NCI-H82 treated with DMSO at 0.1 percent for 48 hours (cell line): Measurements from ENCODE around the gene HTRA2.

Source experiments
- DNase-seq: peaks from one replicate; lab custom pipeline; 2025; ENCODE audit not compliant: unreplicated experiment; lab: John Stamatoyannopoulos, UW

The HTRA2 gene

DNA sequence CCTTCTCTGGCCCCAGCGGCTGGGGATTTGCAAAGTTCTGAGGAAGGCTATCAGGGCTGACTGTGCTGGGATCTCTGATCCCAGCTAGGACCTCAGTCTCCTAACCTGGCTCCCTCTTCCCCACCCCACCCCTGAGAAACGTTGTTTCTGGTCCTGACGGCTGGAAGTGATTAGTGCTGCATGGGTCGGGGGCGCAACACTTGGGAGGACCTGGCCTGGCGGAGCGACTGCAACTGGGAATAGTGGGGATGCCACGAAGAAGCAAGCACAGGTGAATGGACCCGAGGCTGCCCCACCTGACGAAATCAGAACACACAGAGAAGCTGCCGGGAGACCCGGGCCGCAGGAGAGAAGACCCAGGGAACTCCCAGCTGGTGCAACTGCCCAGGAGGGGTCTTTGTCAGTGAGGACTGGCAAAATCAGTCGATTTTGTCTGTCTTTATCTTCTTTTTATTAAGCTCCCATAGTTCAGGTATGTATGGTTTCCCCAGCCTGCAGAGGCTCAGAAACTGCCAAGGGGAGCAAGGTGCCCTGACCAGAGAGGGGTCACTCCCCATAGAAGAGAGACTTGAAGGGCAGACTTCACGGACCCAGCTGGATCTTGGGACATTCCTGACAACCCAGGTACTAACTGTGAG, 29.7 kb upstream of the HTRA2 start:
- no peak for DNase-seq

GRCh38 chr2:74500578-74500946, 29.2 kb upstream of the HTRA2 start:
- no peak for DNase-seq

DNA sequence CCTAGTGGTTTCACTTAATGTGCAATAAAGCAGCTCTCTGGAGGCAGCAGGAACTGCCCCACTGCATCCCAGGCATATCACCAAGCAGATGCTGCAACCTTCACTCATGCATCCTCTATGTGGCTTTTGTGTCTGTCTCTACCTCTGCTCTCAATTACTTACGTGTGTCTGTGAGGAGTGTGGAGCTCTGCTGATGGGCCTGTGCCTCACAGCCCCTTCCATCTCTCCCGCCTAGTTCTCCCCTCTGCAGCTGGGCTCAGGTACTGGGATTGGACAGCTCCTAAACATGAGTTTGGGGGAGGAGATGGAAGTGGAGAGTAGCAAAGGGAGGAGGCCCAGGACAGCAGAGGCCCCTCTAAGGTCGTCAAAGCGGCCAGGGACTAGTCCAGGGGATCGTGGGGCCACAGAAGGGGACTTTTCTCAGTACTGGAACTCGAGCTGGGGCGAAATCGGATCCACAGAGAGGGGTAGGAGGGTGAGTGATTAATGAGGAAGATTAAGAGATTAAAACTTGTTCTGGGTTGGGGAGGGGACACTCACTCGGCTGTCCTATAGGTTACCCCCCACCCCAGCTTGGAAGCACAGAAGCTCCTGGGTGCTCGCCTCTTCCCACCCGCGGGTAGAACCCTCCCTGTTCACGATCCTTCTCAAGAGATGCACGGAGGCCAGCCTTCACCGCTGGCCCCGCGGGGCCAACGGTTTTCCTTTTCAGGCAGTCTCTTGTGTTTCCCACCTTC, 28.2 kb upstream of the HTRA2 start:
- peak; percentile 92 for DNase-seq

DNA sequence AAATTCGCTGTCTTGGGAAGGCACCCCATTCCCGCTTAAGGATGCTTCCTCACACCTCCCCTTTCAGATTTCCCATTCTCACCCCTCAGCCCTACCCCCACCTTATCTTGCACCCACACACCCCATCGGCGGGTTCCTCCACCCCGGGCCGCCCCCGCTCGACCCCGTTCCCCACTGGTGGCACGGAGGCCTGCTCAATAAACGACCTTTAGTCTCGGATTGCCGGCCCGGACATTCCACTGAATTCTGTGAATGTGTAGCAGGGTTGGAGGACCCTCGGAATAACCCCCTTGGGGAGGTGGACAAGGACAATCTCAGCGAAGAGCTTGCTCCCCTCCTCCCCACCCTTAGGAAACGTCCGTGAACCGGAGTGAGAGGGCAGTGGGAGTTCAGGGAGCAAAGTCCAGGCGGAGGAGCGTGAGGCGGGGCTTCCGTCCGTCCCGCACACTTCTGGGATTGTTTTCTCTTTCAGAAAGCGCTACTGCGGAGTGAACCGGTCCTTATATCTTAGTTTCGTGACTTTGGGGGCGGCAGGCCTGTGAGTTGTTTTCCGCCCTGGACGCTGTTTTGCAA, 27.5 kb upstream of the HTRA2 start:
- DNase-seq, result no peak

DNA sequence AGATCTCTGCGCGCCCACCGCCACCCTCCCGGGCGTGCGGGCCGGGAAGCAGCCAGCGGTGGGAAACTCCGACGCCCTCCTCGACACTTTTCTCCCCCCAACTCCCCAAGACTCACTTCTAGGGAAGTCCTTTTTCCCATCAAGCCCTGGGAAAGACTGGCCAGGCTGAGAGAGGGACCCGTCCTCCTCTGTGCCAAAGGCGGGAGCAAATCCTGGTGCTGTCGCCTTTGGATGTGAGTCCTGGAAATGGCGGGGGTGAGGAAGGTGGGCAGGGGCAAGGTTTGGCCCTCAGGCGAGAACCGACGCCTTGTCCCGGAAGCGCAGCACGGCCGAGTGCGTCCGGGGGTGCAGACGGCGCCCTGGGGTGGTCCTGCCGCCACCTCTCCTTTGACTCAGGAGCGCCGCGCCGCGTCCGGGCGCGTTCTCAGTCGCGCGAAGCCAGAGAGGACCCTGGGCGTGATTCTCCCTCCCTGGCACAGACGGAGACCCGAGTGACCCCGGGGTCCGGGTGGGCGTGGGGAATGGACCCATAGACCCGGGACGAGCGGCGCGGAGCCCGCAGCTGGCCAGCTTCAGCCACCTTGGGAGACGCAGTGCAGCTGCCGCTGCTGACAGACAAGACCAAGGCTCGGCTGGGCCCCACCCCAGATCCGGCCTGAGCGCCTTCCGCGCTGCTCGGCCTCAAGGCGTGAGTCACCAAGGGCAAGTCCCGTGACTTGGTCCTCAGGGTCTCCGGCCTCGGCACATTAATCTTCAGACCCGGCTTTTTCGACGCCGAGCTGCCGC, 26.8 kb upstream of the HTRA2 start:
- DNase-seq, result no peak

DNA sequence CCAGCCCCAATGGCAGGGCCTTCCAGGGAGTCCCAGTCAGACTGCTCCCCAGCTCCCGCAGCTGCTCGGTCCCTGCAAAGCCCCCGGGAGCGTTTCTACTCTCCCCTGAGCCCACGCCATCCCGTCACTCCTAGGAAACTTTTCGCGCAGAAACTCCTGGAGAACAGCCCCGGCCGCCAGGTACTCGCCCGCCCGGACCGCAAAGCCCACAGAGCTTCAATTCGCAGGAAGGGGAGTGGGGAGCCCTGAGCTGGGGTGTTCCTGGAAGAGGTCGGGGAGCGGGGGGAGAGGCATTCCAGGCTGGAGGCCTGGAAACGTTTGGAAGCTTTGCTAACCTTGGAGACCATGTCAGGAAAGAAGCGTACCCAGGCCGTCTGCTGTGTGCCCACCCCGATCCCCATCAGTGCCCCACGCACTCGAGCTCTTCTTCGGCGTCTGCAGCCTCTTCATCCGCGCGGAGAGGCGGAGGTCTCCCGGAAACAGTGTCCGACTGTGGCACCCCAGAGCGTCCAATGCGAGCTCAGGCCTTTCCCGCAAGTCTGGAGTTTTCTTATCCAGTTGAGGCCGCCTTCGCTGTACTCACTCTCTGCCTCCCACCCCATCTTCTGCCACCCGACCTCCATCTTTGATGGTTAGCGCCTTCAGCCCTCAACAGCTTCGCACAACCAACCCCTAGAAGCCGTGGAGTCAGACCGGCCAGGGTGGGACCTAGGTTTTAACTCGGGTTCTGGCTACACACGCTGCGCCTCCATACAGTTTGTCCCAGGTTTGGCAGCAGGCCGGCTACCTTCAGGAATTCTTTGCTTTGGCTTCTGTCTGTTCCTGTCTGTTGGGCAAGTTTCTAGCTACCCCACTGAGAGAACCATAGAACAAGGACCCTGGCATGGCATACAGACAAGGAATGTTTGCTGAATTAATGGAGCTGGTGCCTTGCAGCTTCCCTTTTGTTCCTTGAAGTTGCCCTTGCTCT, 25.9 kb upstream of the HTRA2 start:
- no peak for DNase-seq

- DNase-seq, result no peak
These were observed 25.1 kb upstream of the HTRA2 start for GRCh38 chr2:74504591-74504990.

DNA sequence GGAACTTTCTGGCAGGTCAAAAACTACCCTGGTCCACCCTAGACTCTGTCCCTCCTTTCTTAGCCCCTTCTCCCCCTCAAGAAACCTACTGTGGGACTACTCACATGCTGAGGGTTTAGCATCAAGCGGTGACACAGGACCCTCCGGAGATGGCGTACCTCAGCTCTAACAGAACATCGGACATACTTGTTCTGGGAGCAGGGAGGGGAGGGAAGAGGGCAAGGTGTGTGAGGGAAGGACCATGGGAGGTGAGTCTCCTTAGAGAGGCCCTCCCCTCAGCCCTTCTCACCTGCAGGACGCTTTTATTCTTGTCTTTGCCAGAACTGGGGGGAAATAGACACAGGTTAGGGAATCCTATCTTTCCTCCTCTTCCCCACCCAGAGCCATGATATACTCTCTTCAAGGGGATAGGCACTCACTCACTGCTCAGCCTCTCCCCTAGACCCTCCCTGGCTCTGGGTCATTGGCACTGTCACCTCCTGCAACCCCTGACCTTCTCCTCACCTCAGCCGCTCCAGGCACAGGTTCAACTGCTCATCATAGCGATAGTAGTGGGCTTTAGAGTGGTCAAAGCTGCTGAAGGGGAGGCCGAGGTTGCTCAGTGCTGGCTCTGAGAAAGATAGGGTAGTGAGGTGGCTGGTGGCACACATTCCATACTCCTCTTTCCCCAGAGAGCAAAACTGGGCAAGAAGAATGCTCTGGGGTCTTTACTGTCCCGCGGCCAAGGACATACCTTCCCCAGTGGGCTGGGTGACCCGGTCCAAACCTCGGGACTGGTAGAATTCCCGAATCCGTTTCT, 24.1 kb upstream of the HTRA2 start:
- no peak for DNase-seq

DNA sequence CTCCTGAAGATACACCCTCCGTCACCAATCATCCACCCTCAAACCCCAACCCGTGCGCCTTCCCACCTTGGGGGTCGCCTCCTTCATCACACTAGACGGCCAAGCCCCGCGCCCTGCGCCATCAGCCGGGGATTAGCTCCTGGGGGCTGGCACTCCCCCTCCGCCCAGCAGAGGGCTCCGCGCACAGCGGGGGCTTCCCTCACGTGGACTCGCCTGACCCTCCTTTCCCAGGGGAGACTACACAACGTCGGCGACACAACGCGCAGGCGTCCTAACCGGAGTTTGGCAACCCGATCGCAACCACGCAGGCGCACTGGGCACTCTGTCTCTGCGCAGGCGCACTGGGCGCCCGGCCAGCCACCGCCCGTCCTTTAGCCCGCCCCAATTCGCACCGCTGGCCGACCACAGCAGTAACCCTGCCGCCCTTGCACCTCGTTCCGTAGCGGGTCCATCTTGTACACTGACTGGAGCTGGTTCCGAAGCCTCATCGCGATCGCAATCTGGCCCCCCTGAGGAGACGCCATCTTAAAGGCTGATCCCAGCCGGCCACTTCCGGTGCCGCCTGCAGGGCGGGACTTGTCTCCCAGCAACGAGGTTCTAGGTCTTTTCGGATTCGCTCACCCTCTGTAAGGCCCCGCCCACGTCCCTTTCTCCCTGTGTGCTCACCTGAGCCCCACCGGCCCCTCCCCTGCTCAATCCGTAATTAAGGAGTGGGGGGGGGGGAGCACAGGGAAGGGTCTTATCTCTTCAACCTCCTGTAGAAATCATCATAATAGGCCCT, 22.4 kb upstream of the HTRA2 start, which contains the start of gene PCGF1:
Gene PCGF1, minus strand, starts transcription at position 551 of the 781 bp plus-strand sequence. Its CDS starts 27 bp downstream, at position 524.
- peak; percentile 99 for DNase-seq

DNA sequence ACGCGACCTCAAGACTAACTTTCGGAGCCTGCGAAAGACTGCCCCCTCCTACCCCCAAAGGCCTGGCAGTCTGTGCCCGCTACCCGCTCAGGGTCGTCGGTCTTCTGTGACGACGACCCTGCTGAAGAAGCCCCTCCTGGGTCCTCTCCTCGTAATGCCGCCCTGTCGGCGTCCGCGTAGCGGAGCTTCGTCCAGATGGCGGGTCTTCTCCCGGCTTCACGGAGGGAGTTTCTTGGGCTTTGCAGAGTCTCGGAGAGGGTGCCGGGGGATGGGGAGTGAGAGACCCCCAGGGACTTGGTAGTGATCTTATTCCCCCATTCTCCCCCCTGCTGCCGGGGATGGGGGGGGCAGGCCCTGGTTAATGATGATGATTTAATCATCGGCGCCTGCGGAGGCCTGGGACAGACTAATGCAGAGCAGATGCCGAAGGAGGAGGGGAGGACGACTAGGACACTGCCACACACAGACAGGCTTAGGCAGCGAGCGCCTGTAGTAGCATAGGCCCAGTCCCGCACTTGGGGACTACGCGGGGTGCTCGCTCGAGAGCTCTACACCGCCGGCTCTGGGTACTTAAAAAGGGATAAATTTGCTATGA, 21.7 kb upstream of the HTRA2 start:
- peak; percentile 94 for DNase-seq

DNA sequence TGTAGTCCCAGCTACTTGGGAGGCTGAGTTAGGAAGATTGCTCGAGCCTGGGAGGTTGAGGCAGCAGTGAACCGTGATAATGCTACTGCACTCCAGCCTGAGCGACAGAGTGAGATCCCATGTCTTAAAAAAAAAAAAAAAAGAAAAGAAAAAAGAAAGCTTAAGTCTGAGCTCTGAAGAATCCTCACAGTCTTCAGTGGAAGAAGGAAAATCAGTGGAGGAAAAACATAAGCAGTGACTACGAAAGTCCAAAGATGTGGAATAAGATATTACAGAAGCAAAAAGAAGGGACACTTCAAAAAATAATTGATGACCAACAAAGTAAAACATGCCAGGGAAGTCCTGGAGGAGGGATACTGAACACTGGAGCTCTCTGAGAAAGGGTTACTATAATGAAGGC, 19.5 kb upstream of the HTRA2 start:
- DNase-seq, result no peak

DNA sequence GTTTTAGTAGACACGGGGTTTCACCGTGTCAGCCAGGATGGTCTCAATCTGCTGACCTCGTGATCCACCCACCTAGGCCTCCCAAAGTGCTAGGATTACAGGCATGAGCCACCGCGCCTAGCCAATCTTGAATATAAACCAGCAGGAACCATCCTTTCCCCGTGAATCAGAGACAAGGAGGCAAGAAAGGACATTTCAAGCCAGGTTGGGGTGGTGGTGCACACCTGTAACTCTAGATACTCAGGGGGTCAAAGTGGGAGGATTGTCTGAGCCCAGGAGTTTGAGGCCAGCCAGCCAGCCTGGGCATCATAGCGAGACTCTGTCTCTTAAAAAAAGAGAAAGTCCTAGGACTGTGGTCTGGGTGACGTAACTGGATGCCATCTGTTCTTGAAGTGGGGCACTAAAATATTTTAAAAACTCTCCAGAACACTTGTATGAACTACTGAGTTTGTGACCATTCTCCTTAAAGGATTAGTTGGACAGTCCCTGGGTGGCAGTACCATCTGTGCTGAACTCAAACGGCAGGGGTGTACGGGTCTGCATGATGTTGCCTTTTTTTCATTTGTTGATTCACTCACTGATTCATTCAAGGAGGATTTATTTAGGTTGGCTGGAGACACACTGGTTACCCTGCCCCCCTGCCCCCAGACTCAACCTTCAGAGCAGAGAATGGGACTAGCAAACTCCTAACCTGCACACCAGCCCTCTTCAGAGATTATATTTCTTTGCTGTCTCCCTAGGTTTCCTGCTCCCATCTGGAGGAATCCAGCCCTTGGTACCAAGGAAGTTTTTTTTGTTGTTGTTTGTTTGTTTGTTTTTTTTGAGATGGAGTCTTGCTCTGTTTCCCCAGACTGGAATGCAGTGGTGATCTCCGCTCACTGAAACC, 18.4 kb upstream of the HTRA2 start:
- DNase-seq, result peak; percentile 76

DNA sequence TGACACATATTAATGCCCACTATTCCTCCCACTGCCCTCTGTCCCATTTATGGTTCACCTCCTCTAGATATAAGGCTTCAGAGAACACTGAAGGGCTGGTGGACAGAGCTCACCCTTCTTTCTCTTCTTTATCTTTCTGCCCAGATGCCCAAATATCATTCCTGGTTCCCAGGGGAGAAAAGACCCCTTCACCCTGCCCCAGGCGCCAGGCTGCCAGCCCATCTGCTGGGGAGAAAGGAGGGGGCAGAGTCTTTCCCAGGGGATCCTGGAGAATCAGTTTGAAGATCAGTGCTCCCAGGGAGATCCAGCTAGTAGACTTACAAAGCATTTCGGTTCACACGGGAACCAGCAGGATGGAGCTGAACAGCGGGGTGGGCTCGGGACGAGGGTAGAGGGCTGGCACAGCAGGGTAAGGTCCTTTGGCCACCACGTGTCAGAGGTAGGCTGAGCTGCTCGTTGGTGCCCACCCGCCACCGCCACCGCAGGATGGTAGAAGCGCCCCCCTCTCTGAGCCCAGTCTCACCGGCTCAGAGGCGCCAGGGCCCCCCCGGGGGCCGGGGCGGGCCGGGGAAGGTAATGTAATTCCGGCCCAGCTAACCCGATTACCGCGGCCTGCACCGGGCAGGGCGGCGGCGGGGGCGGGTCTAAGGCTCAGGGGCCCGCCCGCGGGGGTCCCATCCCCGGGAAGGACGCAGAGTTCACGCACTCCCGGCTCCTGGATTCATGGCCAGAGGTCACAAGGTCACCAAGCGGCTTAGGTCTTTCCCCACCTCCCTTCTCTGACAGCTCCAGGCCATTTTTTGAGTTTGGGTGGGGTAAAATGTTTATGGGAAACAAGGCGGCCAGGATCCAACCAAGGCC, 16.8 kb upstream of the HTRA2 start:
- DNase-seq, result peak; percentile 86

GRCh38 chr2:74513605-74514367, 15.9 kb upstream of the HTRA2 start:
- peak; percentile 81 for DNase-seq

- DNase-seq, result no peak
These were observed 15.1 kb upstream of the HTRA2 start, which contains the start of gene TLX2 for GRCh38 chr2:74514368-74515270. Gene TLX2, plus strand, starts transcription at chr2:74514450. Its CDS starts 357 bp downstream, at chr2:74514807.
